Panc1 (cell line): Measurements from ENCODE around the gene TNFRSF1B.

Experiments
- CTCF ChIP-seq: fragments of 450-650 bp; IDR thresholded peaks from 2 replicates; pipeline ENCODE4 v1.5.1; 2017; ENCODE audit warnings: mild to moderate bottlenecking
- POLR2AphosphoS5 ChIP-seq: IDR thresholded peaks from 2 replicates; pipeline ENCODE4 v1.6.1; 2012; ENCODE audit warnings: mild to moderate bottlenecking, low read depth, low read length, moderate library complexity
- REST ChIP-seq, 2 experiments: IDR thresholded peaks; 2 replicates each; pipeline ENCODE4 v1.6.1; 2011 to 2012; ENCODE audit warnings: low read depth in 2 of 2, control low read depth in 1 of 2, low read length in 1 of 2, mild to moderate bottlenecking in 1 of 2, moderate library complexity in 1 of 2; ENCODE audit not compliant: insufficient read depth in 1 of 2
- SIN3A ChIP-seq: IDR thresholded peaks from 2 replicates; pipeline ENCODE4 v1.6.1; 2012; ENCODE audit warnings: low read depth, mild to moderate bottlenecking, low read length, moderate library complexity, borderline replicate concordance; ENCODE audit not compliant: insufficient read depth
- TCF7L2 ChIP-seq: IDR thresholded peaks from 2 replicates; pipeline ENCODE4 v1.6.1; 2011; ENCODE audit warnings: mild to moderate bottlenecking, low read depth, low read length, inconsistent platforms

GRCh38 chr1:12144969-12145368, 21.8 kb upstream of the TNFRSF1B start:
- TF ChIP-seq POLR2AphosphoS5 (no peak), CTCF (no peak), SIN3A (no peak), REST (IDR thresholded peaks at IDR 0.05; ENCODE audit: insufficient read depth in 1 of 2, low read depth in 2 of 2, low read length in 1 of 2) (no peak), TCF7L2 (no peak)
